ENCODE results near the gene PCDHA8. TPM values are rescaled to one million over a fixed set of nuclear protein-coding genes. Genes with fewer than 3 reads are reported as not detected.
A peak's percentile ranks its signal among the peaks of the same experiment; 100 is the strongest.
"Not testable (repeated sequence)": the region's sequence is repeated elsewhere in the genome, so short reads cannot be mapped to it uniquely, and the experiment has no call there.

Gene PCDHA8
- total and polyA plus RNA-seq, 10 of the 15 experiments (the other 5 are each of a cell fraction or from before 2014, with no cell fraction given) = not detected

DNA sequence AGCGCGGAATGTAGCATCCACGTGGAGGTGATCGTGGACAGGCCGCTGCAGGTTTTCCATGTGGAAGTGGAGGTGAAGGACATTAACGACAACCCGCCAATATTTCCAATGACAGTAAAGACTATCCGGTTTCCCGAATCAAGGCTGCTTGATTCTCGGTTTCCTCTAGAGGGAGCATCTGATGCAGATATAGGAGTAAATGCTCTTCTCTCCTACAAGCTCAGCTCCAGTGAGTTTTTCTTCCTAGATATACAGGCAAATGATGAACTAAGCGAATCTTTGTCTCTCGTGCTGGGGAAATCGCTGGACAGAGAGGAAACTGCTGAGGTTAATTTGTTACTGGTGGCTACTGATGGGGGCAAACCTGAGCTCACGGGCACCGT lies 45.7 kb upstream of the PCDHA8 start:
- H3K36me3 ChIP-seq (ENCODE audit: control insufficient read depth in 2 of 2, insufficient read depth in 2 of 2, low read length in 1 of 2) = no peaks in the 10 kb centered on the region
- WGBS (ENCODE audit: insufficient coverage, insufficient replicate concordance, low lambda C conversion rate, missing lambda C conversion rate) = 44% methylated on average over 15 of the region's 15 CpGs
- no peaks in the 10 kb centered on the region for H3K27me3 ChIP-seq (replicated peaks in 1 of 2; ENCODE audit: control insufficient read depth in 2 of 2, insufficient read depth in 2 of 2, low read length in 1 of 2)
- SMC1A ChIA-PET (ENCODE audit: uncharacterized antibody, unreplicated experiment) = no interaction called here
- H3K4me1 ChIP-seq (ENCODE audit: control insufficient read depth, insufficient read depth, low read length) = no peaks in the 10 kb centered on the region
- intact Hi-C loops (cut with micrococcal nuclease; ENCODE audit: unreplicated experiment) (no loop called here), in situ Hi-C loops (cut with MboI) (no loop called here)
- H3K9ac ChIP-seq (ENCODE audit: control insufficient read depth, insufficient read depth, low read length) = no peak overlapping the region
- BruUV-seq (replicated peaks) = no TSS peak
- TF ChIP-seq, protein P1, sequence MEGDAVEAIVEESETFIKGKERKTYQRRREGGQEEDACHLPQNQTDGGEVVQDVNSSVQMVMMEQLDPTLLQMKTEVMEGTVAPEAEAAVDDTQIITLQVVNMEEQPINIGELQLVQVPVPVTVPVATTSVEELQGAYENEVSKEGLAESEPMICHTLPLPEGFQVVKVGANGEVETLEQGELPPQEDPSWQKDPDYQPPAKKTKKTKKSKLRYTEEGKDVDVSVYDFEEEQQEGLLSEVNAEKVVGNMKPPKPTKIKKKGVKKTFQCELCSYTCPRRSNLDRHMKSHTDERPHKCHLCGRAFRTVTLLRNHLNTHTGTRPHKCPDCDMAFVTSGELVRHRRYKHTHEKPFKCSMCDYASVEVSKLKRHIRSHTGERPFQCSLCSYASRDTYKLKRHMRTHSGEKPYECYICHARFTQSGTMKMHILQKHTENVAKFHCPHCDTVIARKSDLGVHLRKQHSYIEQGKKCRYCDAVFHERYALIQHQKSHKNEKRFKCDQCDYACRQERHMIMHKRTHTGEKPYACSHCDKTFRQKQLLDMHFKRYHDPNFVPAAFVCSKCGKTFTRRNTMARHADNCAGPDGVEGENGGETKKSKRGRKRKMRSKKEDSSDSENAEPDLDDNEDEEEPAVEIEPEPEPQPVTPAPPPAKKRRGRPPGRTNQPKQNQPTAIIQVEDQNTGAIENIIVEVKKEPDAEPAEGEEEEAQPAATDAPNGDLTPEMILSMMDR (IDR thresholded peaks at IDR 0.05 in 2 of 3, conservative IDR thresholded peaks at IDR 0.05 in 1 of 3; ENCODE audit: control insufficient read depth in 2 of 3, extremely low read depth in 1 of 3, insufficient read depth in 1 of 3, low read depth in 3 of 3, low read length in 3 of 3) = 0 out of 6 replicates have a peak, but pooled peaks of 1 of the 3 experiments have one; percentile 4
- no peak for TF ChIP-seq FOS (IDR thresholded peaks at IDR 0.05; ENCODE audit: borderline replicate concordance, extremely low read depth, insufficient read length)
- no peaks in the 10 kb centered on the region for H3K79me2 ChIP-seq (ENCODE audit: control insufficient read depth, insufficient read depth, low read length)
- H3K4me2 ChIP-seq (ENCODE audit: control insufficient read depth, insufficient read depth) = no peak overlapping the region
- no peak for DNase-seq (ENCODE audit: low read depth, low spot score)
- ATAC-seq = no peak
- CTCF ChIA-PET = interaction anchor here (1.0 kb wide), 1 partner anchor 10 kb away, joined by 3 read pairs; the partner anchor contains the start of gene PCDHA1
- RAD21 ChIA-PET (ENCODE audit: unreplicated experiment) = no interaction called here
- POLR2A ChIA-PET = no interaction called here
- H4K20me1 ChIP-seq (ENCODE audit: control insufficient read depth, insufficient read depth) = no peaks in the 10 kb centered on the region
- no peaks in the 10 kb centered on the region; the same call in 2 of the 3 replicates for H3K9me3 ChIP-seq (replicated peaks; ENCODE audit: control insufficient read depth, insufficient read depth, low read length)
- no peak overlapping the region for H3K27ac ChIP-seq (ENCODE audit: control insufficient read depth, insufficient read depth)
- H3K4me3 ChIP-seq = no peak overlapping the region
- no peak for FAIRE-seq
- H2AFZ ChIP-seq (ENCODE audit: control insufficient read depth, low read depth, low read length) = no peak overlapping the region

DNA sequence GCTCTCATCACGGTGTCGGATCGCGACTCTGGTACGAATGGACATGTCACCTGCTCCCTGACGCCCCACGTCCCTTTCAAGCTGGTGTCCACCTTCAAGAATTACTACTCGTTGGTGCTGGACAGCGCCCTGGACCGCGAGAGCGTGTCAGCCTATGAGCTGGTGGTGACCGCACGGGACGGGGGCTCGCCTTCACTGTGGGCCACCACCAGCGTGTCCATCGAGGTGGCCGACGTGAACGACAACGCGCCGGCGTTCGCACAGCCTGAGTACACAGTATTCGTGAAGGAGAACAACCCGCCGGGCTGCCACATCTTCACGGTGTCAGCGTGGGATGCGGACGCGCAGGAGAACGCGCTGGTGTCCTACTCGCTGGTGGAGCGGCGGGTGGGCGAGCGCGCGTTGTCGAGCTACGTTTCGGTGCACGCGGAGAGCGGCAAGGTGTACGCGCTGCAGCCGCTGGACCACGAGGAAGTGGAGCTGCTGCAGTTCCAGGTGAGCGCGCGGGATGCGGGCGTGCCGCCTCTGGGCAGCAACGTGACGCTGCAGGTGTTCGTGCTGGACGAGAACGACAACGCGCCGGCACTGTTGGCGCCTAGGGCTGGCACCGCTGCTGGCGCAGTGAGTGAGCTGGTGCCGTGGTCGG lies 44.8 kb upstream of the PCDHA8 start:
- DNase-seq (ENCODE audit: low read depth, low spot score); CTCF ChIA-PET; POLR2A ChIA-PET; SMC1A ChIA-PET (ENCODE audit: uncharacterized antibody, unreplicated experiment); H3K36me3 ChIP-seq (ENCODE audit: control insufficient read depth in 2 of 2, insufficient read depth in 2 of 2, low read length in 1 of 2); H3K4me1 ChIP-seq (ENCODE audit: control insufficient read depth, insufficient read depth, low read length); H3K79me2 ChIP-seq (ENCODE audit: control insufficient read depth, insufficient read depth, low read length); H3K27me3 ChIP-seq (replicated peaks in 1 of 2; ENCODE audit: control insufficient read depth in 2 of 2, insufficient read depth in 2 of 2, low read length in 1 of 2); H2AFZ ChIP-seq (ENCODE audit: control insufficient read depth, low read depth, low read length); H4K20me1 ChIP-seq (ENCODE audit: control insufficient read depth, insufficient read depth); H3K9ac ChIP-seq (ENCODE audit: control insufficient read depth, insufficient read depth, low read length); H3K4me2 ChIP-seq (ENCODE audit: control insufficient read depth, insufficient read depth); H3K27ac ChIP-seq (ENCODE audit: control insufficient read depth, insufficient read depth); in situ Hi-C loops (cut with MboI); BruUV-seq (replicated peaks); RAD21 ChIA-PET (ENCODE audit: unreplicated experiment); H3K4me3 ChIP-seq; H3K9me3 ChIP-seq (replicated peaks; ENCODE audit: control insufficient read depth, insufficient read depth, low read length); FAIRE-seq; ATAC-seq; intact Hi-C loops (cut with micrococcal nuclease; ENCODE audit: unreplicated experiment): not testable (repeated sequence)
- 79% methylated on average over 59 of the region's 72 CpGs for WGBS (ENCODE audit: insufficient coverage, insufficient replicate concordance, low lambda C conversion rate, missing lambda C conversion rate)
